ENCODE measurements around the gene THSD4. TPM values are rescaled to one million over a fixed set of nuclear protein-coding genes. Genes with fewer than 3 reads are reported as not detected.
"Not testable (repeated sequence)": the region's sequence is repeated elsewhere in the genome, so short reads cannot be mapped to it uniquely, and the experiment has no call there.

THSD4 gene
- total and polyA plus RNA-seq, 7 donors: 1.4 to 7.8 (median 2.2) TPM

DNA sequence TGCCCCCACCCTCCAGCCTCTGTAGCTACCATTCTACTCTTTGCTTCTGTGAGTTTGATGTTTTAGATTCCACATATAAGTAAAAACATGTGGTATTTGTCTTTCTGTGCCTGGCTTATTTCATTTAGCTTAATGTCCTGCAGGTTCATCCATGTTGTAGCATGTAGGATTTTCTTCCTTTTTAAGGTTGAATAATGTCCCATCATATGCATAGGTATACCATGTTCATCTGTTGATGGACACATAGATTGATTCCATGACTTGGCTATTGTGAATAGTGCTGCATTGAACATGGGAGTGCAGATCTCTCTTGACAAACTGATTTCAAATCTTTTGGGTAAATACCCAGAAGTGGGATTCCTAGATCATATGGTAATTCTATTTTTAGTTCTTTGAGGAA lies 11.8 kb downstream of the THSD4 start:
- intact Hi-C loops (cut with DNase I): no loop called here
- H3K27me3 ChIP-seq: no peaks in the 10 kb centered on the region
- H3K27ac ChIP-seq: no peak overlapping the region
- H3K4me1 ChIP-seq: peaks cover 0 to 14% (median 12%) of the 10 kb centered on the region in 4 donors
- DNase-seq: no peak
- no peaks in the 10 kb centered on the region for H3K36me3 ChIP-seq
- TF ChIP-seq POLR2AphosphoS5 (IDR thresholded peaks at IDR 0.05): no peak
- TF ChIP-seq POLR2A (IDR thresholded peaks at IDR 0.05): no peak
- TF ChIP-seq EP300 (IDR thresholded peaks at IDR 0.05): no peak
- TF ChIP-seq, protein P1, sequence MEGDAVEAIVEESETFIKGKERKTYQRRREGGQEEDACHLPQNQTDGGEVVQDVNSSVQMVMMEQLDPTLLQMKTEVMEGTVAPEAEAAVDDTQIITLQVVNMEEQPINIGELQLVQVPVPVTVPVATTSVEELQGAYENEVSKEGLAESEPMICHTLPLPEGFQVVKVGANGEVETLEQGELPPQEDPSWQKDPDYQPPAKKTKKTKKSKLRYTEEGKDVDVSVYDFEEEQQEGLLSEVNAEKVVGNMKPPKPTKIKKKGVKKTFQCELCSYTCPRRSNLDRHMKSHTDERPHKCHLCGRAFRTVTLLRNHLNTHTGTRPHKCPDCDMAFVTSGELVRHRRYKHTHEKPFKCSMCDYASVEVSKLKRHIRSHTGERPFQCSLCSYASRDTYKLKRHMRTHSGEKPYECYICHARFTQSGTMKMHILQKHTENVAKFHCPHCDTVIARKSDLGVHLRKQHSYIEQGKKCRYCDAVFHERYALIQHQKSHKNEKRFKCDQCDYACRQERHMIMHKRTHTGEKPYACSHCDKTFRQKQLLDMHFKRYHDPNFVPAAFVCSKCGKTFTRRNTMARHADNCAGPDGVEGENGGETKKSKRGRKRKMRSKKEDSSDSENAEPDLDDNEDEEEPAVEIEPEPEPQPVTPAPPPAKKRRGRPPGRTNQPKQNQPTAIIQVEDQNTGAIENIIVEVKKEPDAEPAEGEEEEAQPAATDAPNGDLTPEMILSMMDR (IDR thresholded peaks at IDR 0.05): no peak
- H3K9me3 ChIP-seq: no peaks in the 10 kb centered on the region
- H3K4me3 ChIP-seq: no peak overlapping the region

DNA sequence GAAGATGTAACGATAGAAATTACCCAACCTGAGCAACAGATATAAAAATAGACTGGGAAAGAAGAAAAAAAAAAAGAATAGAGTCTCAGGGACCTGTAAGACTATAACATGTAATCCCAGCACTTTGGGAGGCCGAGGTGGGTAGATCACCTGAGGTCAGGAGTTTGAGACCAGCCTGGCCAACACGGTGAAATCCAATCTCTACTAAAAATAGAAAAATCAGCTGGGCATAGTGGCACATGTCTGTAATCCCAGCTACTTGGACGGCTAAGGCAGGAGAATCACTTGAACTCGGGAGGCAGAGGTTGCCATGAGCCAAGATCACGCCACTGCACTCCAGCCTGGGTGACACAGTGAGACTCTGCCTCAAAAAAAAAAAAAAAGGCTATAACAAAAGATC lies 12.9 kb downstream of the THSD4 start:
- DNase-seq; H3K27me3 ChIP-seq; intact Hi-C loops (cut with DNase I); H3K9me3 ChIP-seq; H3K36me3 ChIP-seq; H3K4me3 ChIP-seq; H3K27ac ChIP-seq: not testable (repeated sequence)
- peaks cover 0 to 14% (median 12%) of the 10 kb centered on the region in 4 donors for H3K4me1 ChIP-seq
- WGBS, 2 donors: 89 to 90% methylated on average over 6 of the region's 6 CpGs

- H3K36me3 ChIP-seq: no peaks in the 10 kb centered on the region
- H3K4me1 ChIP-seq: peaks cover 0 to 14% (median 12%) of the 10 kb centered on the region in 4 donors
- DNase-seq: no peak
- intact Hi-C loops (cut with DNase I): no loop called here
- no peak overlapping the region for H3K4me3 ChIP-seq
- no peaks in the 10 kb centered on the region for H3K27me3 ChIP-seq
- TF ChIP-seq POLR2AphosphoS5 (IDR thresholded peaks at IDR 0.05) (no peak), EP300 (IDR thresholded peaks at IDR 0.05) (no peak), POLR2A (IDR thresholded peaks at IDR 0.05) (no peak)
- TF ChIP-seq, protein P1 (IDR thresholded peaks at IDR 0.05): no peak
- no peaks in the 10 kb centered on the region for H3K9me3 ChIP-seq
- H3K27ac ChIP-seq: no peak overlapping the region
- 82 to 83% methylated on average over 6 of the region's 6 CpGs for WGBS, 2 donors
Observed at GRCh38 chr15:71128939-71129562, 13.8 kb downstream of the THSD4 start.

DNA sequence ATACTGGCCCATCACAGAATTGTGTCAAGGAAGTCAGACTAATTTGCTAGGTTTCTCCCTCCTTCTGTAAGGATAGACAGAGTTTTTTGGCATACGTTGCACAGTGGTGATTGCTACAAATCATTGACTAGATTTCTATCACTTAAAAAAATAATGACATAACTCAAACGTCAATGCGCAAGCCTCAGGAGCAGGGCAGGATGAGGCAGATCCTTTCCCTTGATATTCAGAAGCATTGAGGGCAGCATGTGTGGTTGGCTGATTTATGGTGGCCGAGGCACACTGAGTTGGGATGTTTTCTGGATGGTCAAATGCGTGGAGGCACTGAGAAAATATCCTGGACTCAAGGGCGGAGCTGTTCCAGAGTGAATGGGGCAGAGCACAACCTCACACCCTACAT lies 14.4 kb downstream of the THSD4 start:
- no peak for TF ChIP-seq POLR2AphosphoS5 (IDR thresholded peaks at IDR 0.05)
- no peak for TF ChIP-seq EP300 (IDR thresholded peaks at IDR 0.05)
- intact Hi-C loops (cut with DNase I): no loop called here
- H3K4me1 ChIP-seq: peaks cover 0 to 12% (median 11%) of the 10 kb centered on the region in 4 donors
- H3K9me3 ChIP-seq: no peaks in the 10 kb centered on the region
- 71% methylated on average over 6 of the region's 6 CpGs for WGBS, 2 donors
- DNase-seq: no peak
- no peak overlapping the region for H3K27ac ChIP-seq
- H3K36me3 ChIP-seq: no peaks in the 10 kb centered on the region
- no peaks in the 10 kb centered on the region for H3K27me3 ChIP-seq
- no peak overlapping the region for H3K4me3 ChIP-seq

- intact Hi-C loops (cut with DNase I): no loop called here
- Histone ChIP-seq H3K4me3 (no peak overlapping the region), H3K4me1 (no peaks in the 10 kb centered on the region), H3K27me3 (no peaks in the 10 kb centered on the region), H3K9me3 (no peaks in the 10 kb centered on the region), H3K27ac (no peak overlapping the region), H3K36me3 (no peaks in the 10 kb centered on the region)
- 92% methylated on average over 5 of the region's 5 CpGs for WGBS, 2 donors
- DNase-seq: no peak
- TF ChIP-seq EP300 (IDR thresholded peaks at IDR 0.05): no peak
Observed at GRCh38 chr15:71131601-71132362, 16.5 kb downstream of the THSD4 start.

- DNase-seq: no peak
- Histone ChIP-seq H3K4me1 (no peaks in the 10 kb centered on the region), H3K9me3 (no peaks in the 10 kb centered on the region), H3K36me3 (no peaks in the 10 kb centered on the region), H3K4me3 (no peak overlapping the region), H3K27ac (no peak overlapping the region), H3K27me3 (no peaks in the 10 kb centered on the region)
- TF ChIP-seq POLR2AphosphoS5 (IDR thresholded peaks at IDR 0.05) (no peak), EP300 (IDR thresholded peaks at IDR 0.05) (no peak), POLR2A (IDR thresholded peaks at IDR 0.05) (no peak)
- TF ChIP-seq, protein P1 (IDR thresholded peaks at IDR 0.05): no peak
- WGBS, 2 donors: 69 to 76% methylated on average over 12 of the region's 12 CpGs
- intact Hi-C loops (cut with DNase I): no loop called here
Observed at GRCh38 chr15:71133747-71134472, 18.6 kb downstream of the THSD4 start.

All from sigmoid colon (tissue), 7 donors.